NCI-H1092 (cell line): ENCODE data around the gene ADCY3.

Source experiments
- DNase-seq: peaks from one replicate; lab custom pipeline; 2025; lab: John Stamatoyannopoulos, UW

The ADCY3 gene

DNA sequence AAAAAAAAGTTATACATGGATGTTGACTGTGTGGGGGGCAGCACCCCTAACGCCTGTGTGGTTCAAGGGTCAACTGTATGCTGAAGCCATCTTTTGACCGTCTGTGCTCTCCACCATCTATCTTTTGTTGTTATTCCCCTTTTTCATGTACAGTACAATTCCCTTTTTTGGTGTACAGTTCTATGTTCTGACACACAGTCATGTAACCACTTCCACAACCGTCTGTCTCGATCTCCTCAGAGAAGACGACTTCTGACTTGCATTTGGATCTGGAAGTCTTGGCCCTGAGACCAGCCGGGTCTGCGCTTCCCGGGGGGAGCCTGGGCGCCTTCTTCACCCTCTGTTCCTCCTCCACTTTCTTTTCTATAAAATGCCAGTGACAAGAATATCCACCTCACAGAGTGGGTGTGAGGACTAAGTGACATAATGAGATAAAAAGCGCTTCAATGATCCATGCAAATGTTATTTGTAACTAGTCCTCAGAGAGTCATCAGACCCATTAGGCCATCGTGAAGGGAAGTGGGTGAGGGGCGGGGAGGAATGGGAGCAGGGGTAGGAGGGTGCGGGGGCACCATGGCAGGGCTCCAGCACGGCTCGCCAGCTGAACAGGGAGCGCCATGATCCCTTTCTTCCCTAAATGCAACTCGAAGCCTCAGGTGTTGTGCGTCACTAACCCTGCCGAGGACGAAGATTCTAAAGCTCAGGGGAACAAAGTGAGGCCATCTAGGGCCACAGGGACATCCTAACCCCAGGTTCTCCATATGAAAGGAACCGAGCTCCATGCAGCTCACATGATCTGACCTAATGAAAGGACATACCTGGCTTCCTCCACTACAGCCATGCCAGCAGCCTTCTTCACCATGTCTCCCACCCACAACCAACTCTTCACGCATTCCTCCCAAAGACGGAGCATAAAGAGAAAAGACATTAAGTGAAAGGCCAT, 16.6 kb downstream of the ADCY3 start:
- no peak for DNase-seq

DNA sequence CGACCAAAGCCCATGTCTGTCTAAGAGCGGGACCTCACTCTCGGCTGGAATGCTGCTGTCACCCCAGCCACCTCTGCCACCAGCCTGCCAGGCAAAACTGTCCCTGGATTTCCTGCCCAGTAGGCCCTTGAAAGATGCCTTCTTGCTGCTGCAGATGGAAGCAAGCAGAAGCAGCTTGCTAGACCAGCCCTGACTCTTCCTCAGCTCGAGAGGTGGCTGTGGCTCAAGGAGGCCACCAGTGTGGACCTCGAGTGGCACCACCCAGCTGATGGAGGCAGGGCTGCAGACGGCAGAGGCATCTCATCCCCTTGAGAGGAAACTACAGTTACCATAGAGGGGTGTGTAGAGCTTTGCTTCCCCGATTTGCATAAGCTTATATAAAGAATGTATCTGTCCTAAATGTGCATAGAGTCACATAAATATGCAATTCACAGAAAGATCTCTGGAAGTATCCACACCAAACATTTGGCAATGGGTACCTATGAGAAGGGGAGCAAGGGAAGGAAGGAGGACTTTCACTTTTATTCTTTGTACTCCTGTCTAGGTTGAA, 20.6 kb downstream of the ADCY3 start:
- DNase-seq, result no peak

DNA sequence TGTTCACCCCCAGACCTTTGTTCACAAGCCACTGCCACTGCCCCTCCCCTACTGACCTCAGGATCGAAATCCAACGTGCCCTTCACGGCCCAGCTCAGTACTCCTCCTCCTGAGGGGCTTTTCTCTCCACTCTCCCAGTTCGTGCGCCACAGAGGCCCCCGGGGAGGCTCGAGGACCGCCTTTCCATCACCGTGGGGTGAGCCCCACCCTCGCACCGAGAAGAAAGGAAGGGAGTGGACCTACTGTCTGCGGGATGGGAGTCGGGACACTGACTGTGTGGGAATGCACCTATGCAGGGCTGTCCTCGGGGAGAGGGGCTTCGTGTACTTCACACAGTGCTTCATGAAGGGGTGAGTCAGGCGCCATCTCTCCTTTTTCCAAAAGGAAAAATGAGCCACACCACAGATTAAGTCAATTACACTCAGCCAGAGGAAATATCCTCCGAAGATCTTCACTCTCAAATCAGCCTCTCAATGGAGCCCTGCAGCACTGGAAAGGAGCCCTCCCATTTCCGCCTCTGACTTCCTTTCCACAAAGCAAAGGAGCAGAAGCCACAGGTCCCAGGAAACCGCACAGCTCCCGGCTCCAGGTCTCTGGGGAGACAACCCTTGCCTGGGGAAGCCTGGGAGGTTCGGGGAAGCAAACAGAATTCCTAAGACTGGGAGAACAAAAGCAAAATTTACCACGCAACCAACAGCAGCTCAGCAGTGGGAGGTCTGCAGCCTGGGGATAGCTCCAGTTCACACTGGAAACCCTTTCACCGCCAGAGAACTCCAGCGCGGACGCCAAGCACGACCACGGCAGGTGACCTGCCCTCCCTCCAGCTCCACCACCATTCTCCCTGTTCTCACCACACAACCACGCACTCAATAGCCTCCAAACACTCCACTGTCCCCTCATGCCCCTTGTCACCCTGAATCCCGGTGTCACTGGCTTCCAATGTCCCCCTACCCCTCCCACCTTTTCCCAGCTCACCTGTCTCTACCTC, 21.6 kb downstream of the ADCY3 start:
- no peak for DNase-seq

DNA sequence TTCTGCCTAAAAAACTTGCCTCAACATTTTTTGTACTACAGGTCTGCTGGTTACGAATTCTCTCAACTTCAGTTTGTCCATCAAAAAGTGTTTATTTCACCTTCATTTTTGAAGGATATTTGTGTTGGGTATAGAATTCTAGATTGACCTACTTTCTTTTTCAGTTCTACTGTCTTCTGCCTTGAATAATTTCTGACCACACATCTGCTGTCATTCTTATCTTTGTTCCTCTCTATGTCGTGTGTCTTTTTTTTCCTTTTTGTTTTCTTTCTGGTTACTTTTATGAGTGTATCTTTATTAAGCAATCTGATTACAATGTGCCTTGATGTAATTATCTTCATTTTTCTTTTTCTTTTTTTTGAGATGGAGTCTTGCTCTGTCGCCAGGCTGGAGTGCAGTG, 25.3 kb downstream of the ADCY3 start:
- DNase-seq, result no peak

DNA sequence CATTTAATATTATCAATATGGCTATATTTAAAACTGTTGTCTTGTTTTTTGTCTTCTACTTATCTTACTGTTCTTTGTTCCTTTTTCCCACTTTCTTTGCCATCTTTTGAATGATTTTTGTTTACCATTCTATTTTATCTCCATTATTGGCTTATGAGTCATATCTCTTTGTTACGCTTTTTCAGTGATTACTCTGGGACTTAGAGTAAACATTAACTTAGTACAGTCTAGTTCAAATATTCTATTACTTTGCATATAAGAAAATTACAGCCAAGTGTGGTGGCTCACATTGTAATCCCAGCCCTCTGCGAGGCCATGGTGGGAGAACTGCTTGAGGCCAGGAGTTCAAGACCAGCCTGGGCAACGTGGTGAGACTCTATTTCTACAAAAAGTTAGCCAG, 26.1 kb downstream of the ADCY3 start:
- no peak for DNase-seq

DNA sequence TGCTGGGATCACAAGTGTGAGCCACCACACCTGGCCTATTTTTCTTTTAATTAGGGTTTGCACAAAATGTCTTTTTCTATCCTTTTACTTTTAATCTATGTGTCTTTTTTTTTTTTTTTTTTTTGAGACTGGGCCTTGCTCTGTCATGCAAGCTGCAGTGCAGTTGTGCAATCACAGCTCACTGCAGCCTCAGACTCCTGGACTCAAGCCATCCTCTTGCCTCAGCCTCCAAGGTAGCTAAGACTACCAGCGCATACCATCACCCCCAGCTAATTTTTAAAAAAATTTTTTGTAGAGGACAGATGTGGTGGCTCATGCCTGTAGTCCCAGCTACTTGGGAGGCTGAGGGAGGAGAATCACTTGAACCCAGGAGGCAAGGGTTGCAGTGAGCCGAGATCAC, 27.1 kb downstream of the ADCY3 start:
- DNase-seq, result no peak

DNA sequence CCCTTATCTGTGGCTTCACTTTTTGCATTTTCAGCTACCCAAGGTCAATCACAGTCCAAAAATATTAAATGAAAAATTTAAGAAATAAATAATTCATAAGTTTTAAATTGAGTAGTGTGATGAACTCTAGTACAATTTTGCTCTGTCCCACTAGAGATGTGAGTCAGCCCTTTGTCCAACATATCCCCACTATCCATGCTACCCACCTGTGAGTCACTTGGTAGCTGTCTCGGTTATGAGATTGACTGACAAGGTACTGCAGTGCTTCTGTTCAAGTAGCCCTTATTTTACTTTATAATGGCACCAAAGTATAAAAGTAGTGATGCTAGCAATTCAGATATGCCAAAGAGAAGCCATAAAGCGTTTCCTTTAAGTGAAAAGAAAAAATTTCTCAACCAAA, 28.8 kb downstream of the ADCY3 start:
- DNase-seq, result no peak

DNA sequence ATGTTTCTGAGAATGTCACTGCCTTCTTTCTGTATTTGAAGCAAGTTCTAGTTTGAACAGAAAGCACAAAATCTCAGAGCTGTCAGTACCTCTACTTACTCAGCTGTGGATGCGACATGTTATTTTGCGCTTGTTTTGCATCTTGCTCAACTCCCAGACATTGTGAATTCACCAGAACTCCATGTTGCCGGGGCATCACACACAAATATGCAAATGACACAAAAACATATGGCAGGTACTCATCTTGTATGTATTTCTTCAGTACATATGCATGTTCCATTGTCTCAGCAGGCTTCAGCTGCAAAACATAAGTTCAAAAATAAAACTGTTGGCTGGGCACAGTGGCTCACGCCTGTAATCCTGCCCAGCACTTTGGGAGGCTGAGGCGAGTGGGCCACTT, 30.8 kb downstream of the ADCY3 start:
- no peak for DNase-seq

DNA sequence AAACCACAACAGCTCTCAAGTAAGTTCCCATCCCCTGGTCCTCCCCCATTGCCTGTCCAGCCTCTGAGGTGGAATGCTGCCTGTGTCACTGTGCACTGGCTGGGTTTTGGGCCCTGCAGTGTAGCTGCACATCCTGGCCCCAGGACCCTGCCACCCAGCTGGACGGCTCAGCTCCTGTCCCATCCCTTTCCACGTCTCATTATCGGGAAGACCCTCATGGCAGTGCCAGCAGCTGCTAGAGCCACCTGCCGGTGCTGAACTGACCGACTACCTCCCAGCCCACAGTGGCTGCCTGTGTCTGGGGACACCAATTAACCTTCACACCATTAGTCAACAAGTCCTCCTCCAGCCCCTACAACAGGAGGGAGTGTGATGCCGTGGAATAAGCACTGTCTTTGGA, 31.9 kb downstream of the ADCY3 start:
- no peak for DNase-seq

DNA sequence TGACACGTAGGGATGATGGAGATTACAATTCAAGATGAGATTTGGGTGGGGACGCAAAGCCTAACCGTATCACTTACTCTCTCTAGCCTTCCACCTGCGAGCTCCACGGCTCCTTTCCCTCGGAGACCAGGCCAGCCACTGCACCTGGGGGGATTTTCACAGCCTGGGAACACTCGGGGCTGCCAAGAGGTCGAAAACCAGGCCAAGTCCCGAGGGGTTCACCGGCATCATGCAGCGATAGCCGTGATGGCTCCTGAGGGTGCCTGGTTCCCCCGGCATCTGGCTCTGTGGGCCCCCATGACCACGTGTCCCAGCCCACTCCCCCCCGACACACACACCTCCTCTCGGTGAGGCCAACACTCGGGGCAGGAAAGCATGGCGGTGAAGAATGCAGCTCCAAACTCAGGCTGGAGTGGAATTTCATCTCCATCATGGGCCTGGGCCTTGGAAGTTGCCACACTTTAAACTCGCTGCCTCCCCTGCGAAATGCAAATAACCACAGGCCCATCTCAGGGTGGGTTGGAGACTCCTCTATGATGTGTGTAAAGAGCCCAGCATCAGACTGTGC, 32.6 kb downstream of the ADCY3 start:
- no peak for DNase-seq

DNA sequence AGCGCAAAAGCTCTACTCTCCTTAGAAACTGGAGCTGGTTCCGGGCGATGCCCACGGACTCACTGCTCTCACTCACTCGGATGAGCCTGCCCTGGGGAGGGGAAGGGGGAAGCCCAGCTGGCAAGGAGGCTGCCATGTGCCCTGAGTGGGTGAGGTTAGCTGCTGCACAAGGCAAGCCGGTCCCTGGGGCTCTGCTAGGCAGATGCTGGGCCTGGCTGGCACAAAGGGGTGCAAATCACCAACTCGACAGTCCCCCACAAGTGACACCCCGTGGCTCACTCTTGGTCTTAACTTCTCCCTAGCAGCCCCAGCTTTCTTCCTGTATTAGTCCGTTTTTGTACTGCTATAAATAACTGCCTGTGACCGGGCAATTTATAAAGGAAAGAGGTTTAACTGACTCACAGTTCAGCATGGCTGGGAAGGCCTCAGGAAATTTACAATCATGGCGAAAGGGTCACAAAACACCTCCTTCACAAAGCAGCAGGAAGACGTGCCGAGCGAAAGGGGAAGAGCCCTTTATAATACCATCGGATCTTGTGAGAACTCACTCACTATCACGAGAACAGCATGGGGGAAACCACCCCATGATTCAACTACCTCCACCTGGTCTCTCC, 33.2 kb downstream of the ADCY3 start:
- DNase-seq, result no peak

DNA sequence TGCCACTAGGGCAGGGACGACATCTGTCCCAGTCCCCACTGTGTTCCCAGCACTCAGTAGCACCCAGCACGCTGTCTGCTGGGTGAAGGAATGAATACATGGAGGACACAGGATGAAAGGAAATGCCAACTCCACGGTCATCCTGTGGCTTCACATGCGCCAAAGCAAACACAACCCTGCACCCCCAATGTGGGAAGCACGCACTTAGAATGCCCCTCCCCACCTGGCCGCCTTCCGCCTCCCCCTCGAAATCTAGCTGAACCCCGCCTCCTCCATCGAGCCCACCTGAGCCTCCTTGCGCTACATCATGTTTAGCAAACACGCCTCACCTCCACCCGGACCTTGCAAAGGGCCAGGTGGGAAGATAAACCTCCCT, 33.9 kb downstream of the ADCY3 start:
- DNase-seq, result no peak

DNA sequence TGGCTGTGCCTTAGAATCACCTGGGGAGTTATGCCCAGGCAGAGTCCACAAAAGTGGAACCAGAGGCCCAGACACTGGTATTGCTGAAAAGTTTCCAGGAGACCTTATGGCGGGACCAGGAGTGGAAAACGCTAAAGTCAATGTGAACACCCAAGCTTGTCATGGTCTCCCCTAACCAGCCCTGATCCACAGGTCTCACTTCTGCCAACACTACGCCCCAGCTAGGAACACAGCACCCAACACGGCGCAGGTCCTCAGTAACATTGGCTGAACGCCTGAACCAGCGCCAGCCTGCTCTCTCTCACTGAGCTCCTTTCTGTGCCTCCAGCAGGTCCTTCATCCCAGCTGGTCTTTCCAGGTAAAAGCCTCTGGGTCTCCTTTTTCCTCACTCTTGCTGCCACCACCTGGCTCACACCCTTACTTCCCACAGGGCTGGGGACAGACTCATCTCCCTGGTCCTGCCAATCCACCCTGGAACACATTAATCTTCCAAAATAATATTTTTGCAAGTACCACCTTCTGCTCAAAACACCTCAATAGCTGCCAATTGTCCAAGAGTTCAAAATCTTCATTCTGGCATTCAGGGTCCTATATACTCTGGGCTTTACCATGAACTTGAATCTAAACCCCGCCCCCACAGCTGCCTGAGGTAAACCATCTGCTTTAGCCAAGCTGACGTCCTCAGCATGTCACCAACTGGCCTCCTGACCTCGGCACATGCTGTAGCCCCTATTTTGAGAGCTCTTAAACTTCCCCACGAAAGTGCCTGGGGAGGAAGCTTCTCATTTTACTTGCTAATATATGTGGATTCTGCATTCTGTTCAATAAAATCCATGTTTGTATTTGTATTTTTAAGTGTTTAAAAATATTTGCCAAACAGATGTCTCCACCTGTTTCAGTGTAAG, 34.6 kb downstream of the ADCY3 start:
- DNase-seq, result no peak

DNA sequence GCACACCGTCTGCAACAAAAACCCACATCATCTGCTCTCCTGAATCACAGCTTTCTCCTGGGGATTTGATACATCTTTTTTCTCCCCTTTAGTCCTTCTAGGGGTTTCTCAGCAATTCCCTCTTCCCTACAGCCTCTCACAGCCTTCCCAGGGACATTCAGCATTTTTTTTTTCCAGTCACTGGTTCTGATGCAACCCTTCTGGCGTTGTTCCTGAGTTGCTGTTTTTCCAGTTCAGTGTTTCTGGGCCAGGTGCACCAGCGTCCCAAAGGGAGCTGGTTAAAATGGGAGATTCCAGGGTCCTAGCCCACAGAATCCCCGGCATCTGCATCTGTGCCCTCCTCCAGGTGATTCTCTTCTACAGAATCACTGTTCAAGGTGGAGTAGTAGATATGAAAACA, 36.1 kb downstream of the ADCY3 start:
- DNase-seq, result no peak

DNA sequence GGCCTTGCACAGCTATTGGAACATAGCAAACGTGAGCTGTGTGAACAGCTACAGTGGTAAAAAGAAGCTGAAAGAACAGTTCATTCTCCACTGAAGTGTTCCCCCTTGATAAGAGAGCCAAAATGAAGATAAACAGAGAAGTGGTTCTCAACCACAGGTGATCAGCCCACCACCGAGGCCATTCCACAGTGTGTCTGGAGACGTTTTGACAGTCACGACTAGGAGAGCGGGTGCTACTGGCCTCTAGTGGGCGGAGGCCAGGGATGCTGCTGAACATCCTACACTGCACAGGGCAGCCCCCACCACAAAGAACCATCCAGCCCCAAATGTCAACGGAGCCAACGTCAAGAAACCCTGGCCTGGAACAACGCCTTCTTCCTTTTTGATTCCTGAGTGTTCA, 38.4 kb downstream of the ADCY3 start:
- no peak for DNase-seq

DNA sequence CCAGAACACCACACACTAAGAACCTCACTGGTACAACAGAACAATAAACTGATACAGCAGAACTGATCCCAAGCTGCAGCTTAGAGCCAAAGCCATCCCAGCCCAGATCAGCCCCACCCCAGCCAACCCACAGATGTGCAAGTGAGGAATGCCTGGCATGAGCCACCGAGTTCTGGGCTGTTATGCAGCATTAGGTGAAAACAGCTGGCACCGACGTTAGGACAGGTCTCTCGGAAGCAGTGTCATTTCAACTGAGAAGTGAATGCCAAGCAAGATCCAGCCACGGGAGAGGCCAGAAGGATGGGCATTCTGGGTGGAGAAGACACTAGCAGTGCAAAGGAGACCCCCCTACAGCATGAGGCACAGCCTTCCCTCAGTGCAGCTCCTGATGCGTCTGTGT, 38.9 kb downstream of the ADCY3 start:
- no peak for DNase-seq

DNA sequence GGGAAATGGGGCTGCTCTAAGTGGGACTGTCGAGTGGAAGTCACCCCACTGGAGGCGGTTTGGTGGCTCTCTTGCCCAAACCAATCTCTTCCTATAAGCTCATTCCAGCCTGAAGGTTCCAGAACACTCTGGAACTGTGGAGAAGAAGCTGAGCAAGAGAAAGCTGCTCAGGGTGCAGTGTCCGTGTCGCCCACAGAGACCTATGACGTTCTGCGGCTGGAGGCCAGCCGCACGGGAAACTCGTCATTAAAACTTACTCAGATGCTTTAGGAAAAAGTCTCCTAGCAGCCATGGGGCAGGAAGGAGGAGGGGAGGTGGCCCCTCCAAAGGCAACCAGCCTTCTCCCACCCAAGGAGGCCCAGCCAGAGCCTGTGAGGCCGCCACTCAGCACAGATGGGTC, 41.7 kb downstream of the ADCY3 start:
- DNase-seq, result no peak

DNA sequence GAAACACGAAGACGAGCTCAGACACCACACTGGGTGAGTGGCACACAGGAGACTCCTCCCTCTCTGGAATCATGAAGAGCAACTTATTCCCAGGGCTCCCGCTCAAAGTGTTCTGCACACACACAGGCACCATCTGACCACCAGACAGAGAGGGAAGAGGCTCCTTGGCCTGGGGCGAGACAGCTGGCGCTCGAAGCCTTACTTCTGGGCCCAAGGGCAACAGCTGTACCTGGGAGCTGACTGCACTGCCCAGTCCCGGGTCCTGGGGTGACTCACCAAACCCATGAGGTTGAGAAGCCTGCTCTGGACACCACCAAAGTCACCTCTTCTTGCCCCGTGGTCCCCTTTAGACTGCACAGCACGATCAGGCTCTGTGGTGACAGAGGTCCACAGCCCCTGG, 42.4 kb downstream of the ADCY3 start:
- DNase-seq, result no peak

DNA sequence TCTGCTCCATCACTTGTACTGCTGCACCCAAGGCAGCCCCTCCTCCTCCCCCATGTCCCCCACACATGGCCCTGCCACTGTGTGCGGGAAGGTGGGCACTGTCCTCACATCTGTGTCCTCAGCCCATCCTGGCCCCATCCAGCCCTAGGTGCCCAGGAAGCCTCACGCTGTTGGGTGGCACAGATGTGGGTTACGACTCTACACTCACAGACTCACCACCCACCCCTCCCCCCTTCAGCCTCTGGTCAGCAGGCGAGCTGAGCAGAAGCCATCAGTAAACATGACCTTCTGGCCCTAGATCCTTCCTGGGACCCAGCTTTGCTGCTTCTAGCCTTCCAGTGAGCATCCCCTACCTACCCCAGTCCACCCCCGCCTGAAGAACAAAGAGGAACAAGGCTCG, 43.0 kb downstream of the ADCY3 start:
- no peak for DNase-seq

DNA sequence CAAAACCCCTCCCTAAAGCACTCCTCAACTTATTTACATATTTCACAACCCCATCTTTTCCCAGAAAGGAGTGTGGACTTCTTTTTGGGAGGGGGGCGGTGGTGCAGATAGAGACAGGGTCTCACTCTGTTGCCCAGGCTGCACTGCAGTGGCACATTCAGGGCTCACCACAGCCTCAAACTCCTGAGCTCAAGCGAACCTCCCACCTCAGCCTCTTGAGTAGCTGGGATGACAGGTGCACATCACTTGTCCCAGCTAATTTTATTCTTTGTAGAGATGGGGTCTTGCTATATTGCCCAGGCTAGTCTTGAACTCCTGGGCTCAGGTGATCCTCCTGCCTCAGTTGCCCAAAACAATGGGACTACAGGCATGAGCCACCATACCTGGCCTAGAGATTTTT, 44.1 kb downstream of the ADCY3 start:
- no peak for DNase-seq

DNA sequence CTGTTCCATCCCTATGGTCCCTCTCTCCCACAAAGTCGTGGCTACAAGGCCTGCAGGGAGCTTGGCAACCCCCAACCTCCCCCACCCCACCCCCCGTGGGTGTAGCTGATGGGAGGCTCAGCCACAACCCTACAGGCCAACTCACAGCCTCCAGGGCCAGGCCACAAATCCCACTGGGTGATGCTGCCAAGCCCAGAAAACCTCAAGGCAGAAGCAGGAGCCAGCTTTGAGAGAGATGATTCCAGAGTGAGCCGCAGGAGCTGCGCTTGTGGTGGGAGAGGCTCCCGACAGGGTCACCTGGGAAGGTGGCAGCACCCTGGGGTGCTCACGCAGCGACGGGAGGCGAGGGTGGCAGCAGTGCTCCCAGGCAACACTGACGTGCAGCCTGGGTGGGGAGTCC, 44.8 kb downstream of the ADCY3 start:
- no peak for DNase-seq
